ENCODE measurements around the gene TNS1.

TNS1 gene

DNA sequence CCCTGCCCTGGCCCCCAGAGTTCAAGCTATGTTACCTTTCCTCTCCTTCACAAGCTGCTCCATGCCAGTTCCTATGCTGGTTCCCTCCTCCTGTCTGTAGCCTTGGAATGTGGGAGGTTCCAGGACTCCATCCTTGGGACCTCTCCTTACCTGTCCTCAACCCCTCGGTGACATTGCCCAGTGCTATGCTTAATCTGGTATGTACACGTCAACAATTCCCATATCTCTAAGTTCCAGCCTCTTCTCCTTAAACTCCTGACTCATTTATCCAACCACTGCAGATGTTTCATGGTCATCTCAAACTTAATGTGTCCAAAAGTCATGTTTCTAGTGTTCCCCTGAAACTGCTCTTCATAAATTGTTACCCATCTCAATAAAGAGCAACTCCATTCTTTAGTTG lies 160.8 kb downstream of the TNS1 start:
- no peak for DNase-seq

DNA sequence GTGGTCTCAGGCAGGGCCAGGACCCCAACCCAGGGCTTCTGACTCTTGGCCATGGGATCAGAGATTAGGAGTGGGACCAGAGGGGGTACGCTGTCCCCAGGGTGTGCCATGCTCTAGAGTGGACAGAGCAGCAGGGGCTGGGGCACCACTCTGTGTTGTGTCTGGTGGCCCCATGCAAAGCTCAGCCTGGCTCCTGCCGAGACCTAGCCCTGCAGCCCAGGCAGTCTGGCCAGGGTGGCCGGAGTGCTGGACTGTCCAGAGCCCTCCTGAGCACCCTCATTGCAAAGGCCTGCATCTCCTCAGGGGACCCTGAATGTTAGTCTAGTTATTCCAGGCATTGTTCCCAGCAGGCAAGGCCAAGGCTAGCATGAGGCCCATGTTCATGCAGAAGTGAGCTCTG lies 162.3 kb downstream of the TNS1 start:
- no peak for DNase-seq

DNA sequence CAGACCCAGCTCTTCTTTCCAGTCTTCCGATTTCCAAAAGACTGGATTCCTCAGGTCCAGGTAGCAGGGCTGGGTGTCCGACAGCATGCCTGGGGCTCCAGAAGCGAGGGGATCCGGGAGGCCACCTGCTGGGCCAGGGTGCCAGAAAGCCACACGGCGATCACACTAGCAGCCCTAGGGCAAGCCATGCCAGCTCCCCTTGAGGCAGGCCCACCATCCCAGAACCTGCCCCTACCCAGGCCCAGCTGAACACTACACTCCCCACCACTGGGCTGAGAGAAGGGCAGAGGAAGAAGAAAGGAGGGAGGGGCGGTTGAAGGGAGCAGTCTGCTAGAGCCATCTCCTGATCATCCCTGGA lies 163.1 kb downstream of the TNS1 start:
- no peak for DNase-seq

DNA sequence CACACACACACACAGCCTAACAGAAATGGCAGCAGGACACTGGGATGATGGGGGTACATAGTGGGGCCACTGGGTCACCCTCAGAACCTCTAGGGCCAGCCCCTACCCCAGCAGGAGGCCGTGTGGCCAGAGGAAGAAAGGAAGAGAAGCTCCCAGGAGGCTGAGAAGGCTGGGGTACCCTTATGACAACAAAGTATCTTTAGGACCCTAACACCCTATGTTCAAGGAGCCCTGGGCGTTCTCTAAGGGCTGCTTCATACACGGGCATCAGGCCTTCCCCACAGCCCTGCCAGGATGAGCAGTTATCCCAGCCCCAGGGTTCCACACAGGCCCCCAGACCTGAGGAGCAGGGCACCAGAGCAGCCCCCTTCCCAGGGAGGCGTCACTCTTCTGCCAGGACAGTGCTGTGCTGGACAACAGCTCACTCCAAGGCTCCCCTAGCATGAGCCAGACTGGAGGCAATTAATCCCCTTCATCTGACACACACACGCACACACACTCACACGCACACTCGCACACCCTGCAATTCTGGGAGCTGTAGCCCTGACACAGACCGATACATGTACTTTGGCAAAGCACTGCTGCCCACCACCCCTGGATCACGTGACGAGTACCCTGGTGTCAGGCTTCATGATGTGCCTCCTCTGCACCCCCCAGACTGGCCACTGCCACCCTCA lies 163.6 kb downstream of the TNS1 start:
- no peak for DNase-seq

DNA sequence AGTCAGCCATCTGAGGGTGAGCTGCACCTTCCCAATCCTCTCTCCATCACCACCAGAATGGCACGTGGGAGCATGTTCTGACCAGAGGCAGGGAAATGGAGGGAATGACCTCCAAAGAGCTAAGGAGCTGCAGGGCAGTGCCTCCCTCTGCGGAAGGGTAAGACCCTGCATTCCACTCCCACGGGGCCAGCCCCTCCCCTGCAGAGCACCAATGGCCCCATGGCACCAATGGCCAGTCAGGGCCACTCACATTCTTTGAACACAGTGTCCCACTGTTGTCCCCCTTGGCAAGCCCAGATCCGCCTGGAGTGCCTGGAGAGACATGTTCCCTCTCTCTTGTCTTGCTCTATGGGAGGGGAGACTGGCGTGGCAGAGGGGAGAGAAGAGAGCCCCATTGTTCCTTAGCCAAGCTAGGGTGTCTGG lies 164.4 kb downstream of the TNS1 start:
- DNase-seq, result no peak

DNA sequence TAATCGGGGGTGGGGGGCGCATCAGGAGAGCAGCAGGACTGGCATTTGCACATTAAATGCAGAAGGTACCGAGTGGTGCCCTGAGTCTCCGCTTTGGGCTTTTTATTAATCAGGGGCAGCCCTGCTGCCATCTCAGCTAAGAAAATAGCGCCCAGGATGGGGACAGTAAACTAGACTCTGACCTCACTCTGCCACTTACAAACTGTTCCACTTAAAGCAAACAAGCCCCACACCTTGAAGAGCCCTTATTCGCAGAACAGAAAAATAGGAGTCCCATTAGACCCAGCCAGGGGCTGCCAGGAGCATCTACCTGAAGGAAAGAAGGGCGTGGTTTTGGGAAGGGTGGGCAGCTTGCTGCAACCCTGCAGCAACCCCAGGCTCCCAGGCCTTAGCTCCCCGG lies 165.3 kb downstream of the TNS1 start:
- no peak for DNase-seq

DNA sequence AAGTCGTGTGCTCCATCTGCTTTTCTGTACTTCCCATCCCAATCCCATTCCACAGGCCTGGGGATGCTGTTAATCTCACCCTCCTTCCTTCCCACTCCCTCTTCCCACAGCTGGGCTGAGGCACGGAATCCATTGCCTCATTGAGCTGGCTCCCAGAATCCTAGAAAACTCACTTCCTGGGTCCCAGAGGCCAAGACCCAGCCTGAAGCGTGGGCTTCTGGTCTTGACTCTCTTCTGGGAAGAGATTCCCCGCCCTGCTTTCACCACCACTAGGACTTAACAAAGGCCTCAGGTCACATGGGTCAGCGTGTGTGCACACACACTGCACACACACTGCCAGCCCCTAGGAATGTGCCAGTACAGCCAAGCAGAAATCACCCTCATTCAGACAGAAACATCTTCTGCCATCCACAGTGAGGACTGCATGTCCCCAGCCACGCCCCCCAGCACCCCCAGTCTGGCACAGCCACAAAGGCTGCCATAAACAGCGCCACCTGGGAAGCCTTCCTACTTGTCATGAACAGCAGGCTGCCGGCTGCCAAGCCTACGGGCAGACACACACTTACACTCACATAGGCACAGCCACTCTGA lies 165.8 kb downstream of the TNS1 start:
- DNase-seq, result no peak

DNA sequence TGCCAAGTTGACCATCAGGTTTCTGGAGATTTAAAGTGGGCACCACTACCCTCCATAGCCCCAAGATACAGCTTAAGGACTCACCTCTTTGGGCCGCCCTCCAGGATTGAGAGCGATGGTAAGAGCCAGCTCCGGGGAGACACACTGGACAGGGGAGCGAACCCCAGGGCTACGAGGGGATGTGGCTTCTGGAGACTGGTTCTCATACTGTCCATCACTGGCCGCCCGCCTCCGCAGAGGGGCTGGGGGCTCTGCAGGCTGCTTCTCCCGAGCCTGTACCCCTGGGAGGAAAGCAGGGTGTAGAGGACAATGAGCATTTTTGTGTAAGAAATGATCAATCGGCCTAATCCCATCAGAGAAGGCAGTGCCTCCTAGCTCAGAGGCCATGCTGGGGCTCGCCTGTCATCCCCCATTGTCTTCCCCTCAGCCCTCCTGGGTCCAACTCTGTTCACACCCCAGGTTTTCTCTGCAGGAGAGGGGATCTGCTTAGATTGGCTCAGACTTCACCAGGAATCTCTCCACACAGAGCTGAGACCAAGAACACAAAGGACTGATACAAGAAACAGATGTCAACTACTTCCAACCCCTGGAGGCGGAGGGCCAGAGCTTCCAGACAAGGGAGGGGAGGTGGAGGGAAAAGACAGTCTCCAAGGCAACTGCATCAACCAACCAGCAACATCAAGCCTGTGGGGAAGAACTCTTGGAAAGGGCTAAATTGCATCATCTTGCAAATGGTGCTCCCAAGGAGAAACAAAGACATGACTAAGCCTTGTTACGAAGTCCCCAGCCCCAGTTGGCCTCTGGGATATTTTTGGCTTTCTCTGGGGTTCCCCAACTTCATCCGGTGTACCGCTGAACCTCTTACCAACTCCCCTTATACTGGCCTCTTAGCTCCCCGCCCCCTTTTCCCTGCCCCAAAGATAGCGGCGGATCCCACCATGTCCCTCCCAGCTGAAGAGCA lies 166.6 kb downstream of the TNS1 start:
- DNase-seq, result no peak

DNA sequence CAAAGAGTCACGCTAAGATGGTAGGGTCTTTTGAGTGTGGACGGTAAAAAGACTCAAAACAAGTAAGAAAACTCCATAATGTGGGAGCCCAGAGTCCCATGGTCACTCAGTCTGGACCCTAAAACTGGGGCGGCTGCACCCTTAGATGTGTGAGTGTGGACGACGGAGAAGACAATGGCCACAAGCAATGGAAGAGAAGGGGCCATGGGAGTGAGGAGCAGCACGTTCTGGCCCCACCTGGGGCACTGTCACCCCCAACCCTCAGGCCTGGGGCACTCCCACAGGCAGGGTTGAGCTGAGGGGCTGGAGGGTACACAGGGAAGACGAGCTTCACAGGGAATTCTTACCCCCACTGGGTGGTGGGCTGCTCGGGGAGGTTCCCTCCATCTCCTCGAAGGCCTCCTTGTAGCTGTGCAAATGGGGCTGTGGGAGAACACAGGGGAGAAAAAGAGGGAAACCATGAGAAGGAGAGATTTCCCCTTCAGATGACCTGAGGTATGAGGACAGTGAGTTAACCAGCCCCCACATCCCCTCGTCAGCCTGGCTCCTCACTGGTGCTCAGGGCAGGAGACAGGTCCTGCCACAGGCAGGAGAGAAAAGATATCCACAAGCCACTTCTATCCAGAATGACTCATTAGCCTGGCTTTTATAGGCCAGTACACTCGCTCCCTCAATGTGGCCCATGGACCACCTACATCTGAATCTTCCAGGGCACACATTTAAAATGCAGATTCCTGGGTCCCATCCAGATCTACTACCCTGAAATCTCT lies 167.9 kb downstream of the TNS1 start:
- no peak for DNase-seq

DNA sequence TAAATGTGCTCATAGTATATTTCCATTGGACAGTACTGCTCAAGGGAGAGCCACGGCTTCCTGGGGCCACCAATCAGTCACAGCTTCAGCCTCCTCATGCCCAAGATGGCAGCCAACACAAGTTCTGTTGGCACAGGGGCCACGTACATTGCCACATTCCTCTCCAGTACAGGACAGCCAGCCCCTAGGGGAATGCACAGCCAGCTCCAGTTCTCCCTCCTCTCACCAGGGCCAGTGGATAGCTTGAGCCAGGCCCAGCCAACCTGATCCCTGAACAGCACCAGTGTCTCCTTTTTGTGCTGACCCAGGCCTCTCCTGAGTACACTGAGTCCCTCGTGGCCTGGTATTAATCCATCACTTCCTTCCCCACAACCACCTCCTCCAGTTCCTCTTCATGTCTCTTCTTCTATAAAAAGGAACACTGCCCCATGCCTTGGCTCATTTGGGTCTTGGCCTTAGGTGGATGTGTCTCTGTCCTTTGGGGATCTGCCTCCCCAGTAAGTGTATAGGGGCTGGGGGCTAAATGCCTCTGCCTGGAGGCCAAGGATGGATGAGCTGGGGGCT lies 168.7 kb downstream of the TNS1 start:
- DNase-seq, result no peak

DNA sequence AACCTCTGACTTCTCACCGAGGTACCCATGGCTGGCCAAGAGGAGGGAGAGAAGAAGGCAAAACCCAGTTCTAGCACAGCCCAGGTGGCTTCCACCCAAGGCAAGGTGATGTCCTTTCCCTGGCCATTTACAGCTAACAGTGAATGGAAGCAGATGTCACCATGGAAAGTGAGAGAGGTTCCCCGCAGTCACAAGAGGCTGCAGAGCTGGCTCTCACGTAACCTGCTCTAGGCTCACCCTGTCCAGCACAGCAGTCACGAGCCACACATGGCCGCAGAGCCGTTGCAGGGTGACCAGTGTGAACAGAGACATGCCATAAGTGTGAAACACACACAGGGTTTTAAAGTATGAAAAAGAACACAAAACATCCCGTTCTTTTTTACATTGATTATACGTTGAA lies 169.4 kb downstream of the TNS1 start:
- no peak for DNase-seq

DNA sequence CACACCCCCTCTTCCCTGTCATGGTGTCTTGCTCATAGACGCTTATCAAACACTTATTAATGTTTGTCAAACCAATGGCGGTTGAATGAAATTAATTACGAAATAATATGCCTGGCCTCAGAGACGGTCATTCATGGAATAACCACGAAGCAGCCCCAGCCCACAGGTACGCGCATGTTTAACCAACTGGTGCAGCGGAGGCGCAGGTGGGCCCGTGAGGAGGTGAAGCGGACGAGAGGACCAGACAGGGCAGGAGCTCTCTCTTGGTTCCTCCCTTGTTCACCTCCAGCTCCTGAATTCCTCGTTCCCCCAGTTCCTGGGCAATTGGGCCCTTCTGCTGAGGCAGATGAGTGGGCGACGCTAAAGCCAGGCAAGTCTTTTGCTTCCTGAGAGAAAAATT lies 169.8 kb downstream of the TNS1 start:
- no peak for DNase-seq

DNA sequence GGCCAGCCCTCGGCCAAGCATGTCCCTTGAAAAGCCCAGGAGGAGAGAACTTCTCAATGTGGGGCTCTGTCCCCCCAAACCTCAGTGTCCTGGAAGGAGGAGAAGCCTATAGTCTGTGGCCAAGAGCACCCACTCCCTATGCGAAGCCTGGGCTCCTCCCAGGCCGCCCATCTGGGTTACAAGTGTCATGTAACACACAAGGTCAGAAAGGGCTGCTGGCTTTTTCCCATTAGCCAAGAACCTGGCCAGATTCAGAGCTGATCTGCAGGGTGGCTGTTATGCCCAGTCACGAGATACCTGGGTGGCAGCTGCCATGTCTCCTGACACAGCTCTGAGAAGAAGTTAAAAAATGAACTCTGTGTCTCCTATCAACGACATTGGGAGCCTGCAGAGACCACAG lies 170.7 kb downstream of the TNS1 start:
- no peak for DNase-seq

DNA sequence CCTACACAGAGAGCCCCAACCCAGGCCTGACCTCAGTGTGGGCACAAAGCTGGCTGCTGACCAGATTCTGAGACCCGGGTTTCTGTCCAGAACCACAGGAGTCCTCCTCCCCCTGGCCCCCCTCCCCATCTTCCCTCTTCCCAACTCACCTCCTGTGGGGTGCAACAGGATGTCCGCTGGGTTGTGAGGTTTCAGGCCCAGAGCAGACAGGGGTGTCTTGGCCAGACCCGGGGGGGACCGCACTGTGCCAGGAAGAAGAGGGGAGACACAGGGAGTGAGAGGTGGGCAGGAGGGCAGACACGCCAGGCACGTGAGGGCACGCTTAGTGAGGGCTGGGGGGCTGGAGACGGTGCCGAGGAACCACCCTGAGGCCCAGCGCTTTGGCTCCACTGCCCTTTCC lies 171.5 kb downstream of the TNS1 start:
- DNase-seq, result no peak

DNA sequence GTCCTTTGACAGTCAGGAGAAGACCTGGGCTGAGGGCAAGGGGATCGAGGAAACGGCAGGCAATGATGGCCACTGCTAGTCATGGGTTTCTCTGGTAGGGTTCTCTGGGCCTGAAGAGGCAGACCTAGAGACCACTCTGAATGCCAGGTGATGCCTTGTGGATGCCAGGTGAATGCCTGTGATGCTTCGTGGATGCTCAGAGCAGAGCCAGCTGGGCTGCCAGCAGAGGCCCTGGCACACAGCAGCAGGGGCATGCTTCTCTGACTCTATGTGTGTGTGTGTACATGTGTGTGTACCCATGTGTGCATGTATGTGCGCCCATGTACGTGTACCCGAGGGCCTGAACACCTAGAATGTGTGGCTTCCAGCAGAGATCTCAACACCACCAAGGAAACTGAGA lies 172.0 kb downstream of the TNS1 start:
- DNase-seq, result no peak

DNA sequence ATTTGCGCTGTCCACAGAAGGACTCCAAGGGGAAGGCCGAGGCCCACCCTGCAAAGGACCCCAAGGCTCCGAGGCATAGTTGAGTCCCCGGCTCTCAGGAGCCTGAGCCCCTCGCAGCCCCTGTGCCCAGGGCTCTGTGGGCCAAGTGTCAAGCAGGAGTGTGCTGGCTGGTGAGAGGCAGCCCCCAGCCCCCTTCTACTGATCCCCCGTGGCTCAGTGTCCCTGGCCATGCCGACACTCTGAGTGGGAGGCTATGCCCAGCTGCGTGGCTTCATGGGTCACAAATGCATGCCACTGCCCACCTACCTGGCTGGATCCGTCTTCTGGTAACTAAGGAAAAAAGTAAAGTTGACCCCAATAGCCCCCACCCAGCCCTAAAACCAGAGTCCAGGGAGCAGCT lies 172.7 kb downstream of the TNS1 start:
- no peak for DNase-seq

DNA sequence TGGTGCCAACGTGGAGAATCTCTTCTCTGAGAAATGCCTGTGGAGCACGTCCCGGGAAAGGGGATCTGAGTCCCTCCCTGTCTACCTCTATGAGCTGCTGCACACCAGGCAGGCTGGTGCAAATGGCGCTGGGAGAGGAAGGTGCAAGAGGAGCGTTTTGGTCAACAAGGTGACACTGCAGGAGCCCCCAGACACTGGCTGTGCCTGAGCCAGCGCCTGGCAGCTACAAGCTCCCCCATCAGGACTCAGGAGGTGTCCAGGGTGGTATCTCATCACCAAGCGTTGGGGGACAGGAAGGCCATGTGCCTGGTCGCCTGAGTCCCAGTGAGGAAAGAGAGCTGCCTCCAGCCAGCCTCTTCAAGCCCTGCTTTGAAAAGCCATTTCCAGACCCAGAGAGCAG lies 173.4 kb downstream of the TNS1 start:
- DNase-seq, result no peak

DNA sequence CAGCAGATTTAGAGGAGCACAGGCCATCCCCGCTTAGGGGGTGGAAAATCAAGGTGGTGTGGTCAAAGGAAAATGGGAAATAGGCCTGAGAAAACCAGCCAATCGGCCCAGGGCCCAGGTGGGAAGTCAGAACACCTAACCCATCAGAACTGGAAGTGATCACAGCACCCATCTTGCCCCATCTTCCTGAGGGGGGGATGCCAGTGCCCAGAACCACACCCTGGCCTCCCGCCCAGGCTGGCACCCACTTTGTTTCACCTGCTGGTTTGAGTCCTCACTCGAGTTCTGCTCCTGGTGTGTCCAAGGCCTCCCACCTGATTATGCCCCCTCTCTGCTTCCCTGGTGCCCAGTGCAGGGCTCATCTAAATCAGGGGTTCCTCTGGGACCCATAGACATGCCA lies 174.5 kb downstream of the TNS1 start:
- no peak for DNase-seq

DNA sequence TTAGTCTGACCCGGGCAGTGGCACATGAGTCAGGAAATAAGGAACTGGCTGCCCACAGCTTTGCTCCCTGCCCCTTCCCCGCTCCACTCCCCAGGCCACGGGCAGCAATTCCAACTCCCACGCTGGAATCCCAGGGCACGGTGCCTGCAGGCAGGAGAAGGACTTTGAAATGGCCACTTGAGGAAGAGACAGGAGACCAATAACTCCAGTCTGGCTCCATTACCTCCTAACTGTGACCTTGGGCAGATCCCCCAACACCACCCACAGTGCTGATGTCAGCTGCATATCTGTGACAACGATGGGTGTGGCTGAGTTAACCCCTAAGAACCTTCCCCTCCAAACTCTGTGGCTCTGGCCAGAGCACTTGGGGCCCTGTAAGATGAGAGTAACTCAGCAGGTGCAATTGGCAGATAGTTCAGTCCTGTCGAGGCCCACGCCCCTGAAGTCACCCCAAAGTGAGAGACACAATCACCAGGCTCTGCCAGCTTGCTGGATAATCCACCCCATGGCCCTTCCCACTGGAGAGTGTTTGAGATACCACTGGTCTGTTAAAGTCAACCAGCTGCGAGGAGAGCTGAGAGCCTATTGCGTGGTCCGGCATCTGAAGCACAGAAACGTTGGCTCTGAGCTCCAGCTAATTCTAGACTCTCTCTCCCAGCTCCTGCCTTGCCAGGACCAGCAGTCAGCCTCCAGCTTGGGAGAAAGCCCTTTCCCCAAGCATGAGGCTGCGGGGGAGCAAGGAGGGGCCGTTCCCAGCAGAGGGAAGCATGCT lies 175.2 kb downstream of the TNS1 start:
- DNase-seq, result no peak

DNA sequence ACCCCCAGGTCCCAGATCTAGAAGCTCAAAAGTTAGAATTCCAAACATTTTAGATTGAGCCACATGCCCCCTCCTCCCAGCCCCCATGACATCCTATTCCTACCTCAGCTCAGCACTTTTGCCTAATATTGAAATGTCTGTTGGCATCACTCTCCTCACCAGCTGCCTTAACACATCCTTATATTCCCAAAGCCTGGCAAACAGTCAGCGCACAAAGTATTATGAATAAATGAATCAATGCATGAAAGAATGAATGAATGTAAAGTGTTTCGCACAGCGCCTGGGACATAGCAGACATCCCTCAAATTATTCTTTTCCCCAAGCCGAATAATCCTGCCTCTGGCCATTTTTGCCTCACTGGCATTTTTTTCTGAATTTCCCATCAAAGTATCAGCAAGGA lies 175.8 kb downstream of the TNS1 start:
- DNase-seq, result no peak

DNA sequence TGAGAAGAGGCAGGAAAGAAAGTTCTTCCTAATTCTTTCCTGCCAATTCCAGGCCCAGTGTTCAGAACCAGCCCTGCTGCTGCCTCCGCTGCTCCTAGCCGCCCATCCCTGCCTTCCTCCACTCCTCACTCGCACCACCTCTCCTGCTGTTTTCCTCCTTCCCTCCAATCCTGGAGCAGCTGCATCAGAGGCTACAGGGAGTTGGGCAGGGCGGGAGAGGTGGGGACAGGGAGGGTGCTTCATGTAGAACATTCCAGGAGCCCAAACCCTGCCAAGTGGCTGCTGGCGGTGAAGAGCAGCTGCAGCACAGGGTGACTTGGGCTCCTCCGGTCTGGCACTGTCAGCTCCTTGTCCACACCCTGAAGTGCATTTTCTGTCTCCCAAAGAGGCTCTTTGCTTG lies 176.3 kb downstream of the TNS1 start:
- no peak for DNase-seq
